ENCODE data around the gene JAG2. TPM values are rescaled to one million over a fixed set of nuclear protein-coding genes. Genes with fewer than 3 reads are reported as not detected.

The JAG2 gene
- total and polyA plus RNA-seq, 2 experiments from 2014 or later: 1.5 TPM; not detected in 1

- no peak overlapping the region for H3K9ac ChIP-seq
- no peaks in the 10 kb centered on the region for H3K4me1 ChIP-seq (ENCODE audit: insufficient read depth)
- H3K9me3 ChIP-seq (ENCODE audit: low read depth): no peaks in the 10 kb centered on the region
- DNase-seq: no peak
- no peaks in the 10 kb centered on the region for H3F3A ChIP-seq (ENCODE audit: insufficient read depth)
- H3K79me2 ChIP-seq (ENCODE audit: insufficient read depth): no peaks in the 10 kb centered on the region
- in situ Hi-C loops (cut with MboI): no loop called here
- no peak overlapping the region for H3K4me3 ChIP-seq
- H4K20me1 ChIP-seq (ENCODE audit: insufficient read depth): no peaks in the 10 kb centered on the region
- H3K4me2 ChIP-seq (ENCODE audit: unreplicated experiment): no peak overlapping the region
- H3K27me3 ChIP-seq (replicated peaks; ENCODE audit: insufficient read depth): peaks cover 6% of the 10 kb centered on the region; the same call in 1 of the 2 replicates
- no peaks in the 10 kb centered on the region for H3K9me2 ChIP-seq (ENCODE audit: insufficient read depth)
- no peaks in the 10 kb centered on the region for H3K36me3 ChIP-seq (ENCODE audit: low read depth)
- WGBS, 2 experiments (ENCODE audit: low coverage in 1 of 2, low lambda C conversion rate in 2 of 2, missing lambda C conversion rate in 2 of 2): 46 to 56% methylated on average over 11 to 18 of the region's 18 CpGs
- TF ChIP-seq EZH2 (IDR thresholded peaks at IDR 0.05; ENCODE audit: insufficient read depth, poor library complexity, severe bottlenecking): no peak
- no peak for TF ChIP-seq EZH2phosphoT487 (IDR thresholded peaks at IDR 0.05; ENCODE audit: insufficient read depth, low read depth)
- no peak overlapping the region for H3K27ac ChIP-seq
- H2AFZ ChIP-seq: no peak overlapping the region
Observed at GRCh38 chr14:105185001-105185400, 16.4 kb upstream of the JAG2 start.

GRCh38 chr14:105184461-105184860, 15.9 kb upstream of the JAG2 start:
- H3K9me2 ChIP-seq (ENCODE audit: insufficient read depth): no peaks in the 10 kb centered on the region
- no peaks in the 10 kb centered on the region for H3K79me2 ChIP-seq (ENCODE audit: insufficient read depth)
- no peak overlapping the region for H3K4me3 ChIP-seq
- no peak overlapping the region for H3K4me2 ChIP-seq (ENCODE audit: unreplicated experiment)
- no peak overlapping the region for H2AFZ ChIP-seq
- TF ChIP-seq EZH2phosphoT487 (IDR thresholded peaks at IDR 0.05; ENCODE audit: insufficient read depth, low read depth) (no peak), EZH2 (IDR thresholded peaks at IDR 0.05; ENCODE audit: insufficient read depth, poor library complexity, severe bottlenecking) (no peak)
- H3K9me3 ChIP-seq (ENCODE audit: low read depth): no peaks in the 10 kb centered on the region
- no peak for DNase-seq
- peaks cover 6% of the 10 kb centered on the region; the same call in 1 of the 2 replicates for H3K27me3 ChIP-seq (replicated peaks; ENCODE audit: insufficient read depth)
- no peak overlapping the region for H3K9ac ChIP-seq
- H3F3A ChIP-seq (ENCODE audit: insufficient read depth): no peaks in the 10 kb centered on the region
- in situ Hi-C loops (cut with MboI): no loop called here
- no peaks in the 10 kb centered on the region for H3K36me3 ChIP-seq (ENCODE audit: low read depth)
- 38% methylated on average over 8 to 9 of the region's 9 CpGs for WGBS, 2 experiments (ENCODE audit: low coverage in 1 of 2, low lambda C conversion rate in 2 of 2, missing lambda C conversion rate in 2 of 2)
- H3K4me1 ChIP-seq (ENCODE audit: insufficient read depth): no peaks in the 10 kb centered on the region
- no peaks in the 10 kb centered on the region for H4K20me1 ChIP-seq (ENCODE audit: insufficient read depth)
- H3K27ac ChIP-seq: no peak overlapping the region

- H3K9me2 ChIP-seq (ENCODE audit: insufficient read depth): no peaks in the 10 kb centered on the region
- no peaks in the 10 kb centered on the region for H3K36me3 ChIP-seq (ENCODE audit: low read depth)
- no peak overlapping the region for H3K27ac ChIP-seq
- in situ Hi-C loops (cut with MboI): no loop called here
- no peaks in the 10 kb centered on the region for H3F3A ChIP-seq (ENCODE audit: insufficient read depth)
- 61 to 63% methylated on average over 24 to 25 of the region's 25 CpGs for WGBS, 2 experiments (ENCODE audit: low coverage in 1 of 2, low lambda C conversion rate in 2 of 2, missing lambda C conversion rate in 2 of 2)
- H3K4me3 ChIP-seq: no peak overlapping the region
- 0 out of 2 replicates have a peak, but pooled peaks cover 6% of the 10 kb centered on the region for H3K27me3 ChIP-seq (replicated peaks; ENCODE audit: insufficient read depth)
- no peaks in the 10 kb centered on the region for H4K20me1 ChIP-seq (ENCODE audit: insufficient read depth)
- no peak overlapping the region for H3K9ac ChIP-seq
- no peaks in the 10 kb centered on the region for H3K9me3 ChIP-seq (ENCODE audit: low read depth)
- no peak overlapping the region for H2AFZ ChIP-seq
- no peaks in the 10 kb centered on the region for H3K4me1 ChIP-seq (ENCODE audit: insufficient read depth)
- TF ChIP-seq EZH2 (IDR thresholded peaks at IDR 0.05; ENCODE audit: insufficient read depth, poor library complexity, severe bottlenecking): no peak
- H3K4me2 ChIP-seq (ENCODE audit: unreplicated experiment): no peak overlapping the region
- DNase-seq: no peak
- H3K79me2 ChIP-seq (ENCODE audit: insufficient read depth): no peaks in the 10 kb centered on the region
Observed at GRCh38 chr14:105182296-105183020, 13.9 kb upstream of the JAG2 start.

GRCh38 chr14:105181549-105182295, 13.1 kb upstream of the JAG2 start:
- Histone ChIP-seq H4K20me1 (ENCODE audit: insufficient read depth) (no peaks in the 10 kb centered on the region), H3F3A (ENCODE audit: insufficient read depth) (no peaks in the 10 kb centered on the region), H3K27ac (no peak overlapping the region), H3K4me3 (no peak overlapping the region), H3K27me3 (replicated peaks; ENCODE audit: insufficient read depth) (0 out of 2 replicates have a peak, but pooled peaks cover 6% of the 10 kb centered on the region), H3K79me2 (ENCODE audit: insufficient read depth) (no peaks in the 10 kb centered on the region), H3K9me3 (ENCODE audit: low read depth) (no peaks in the 10 kb centered on the region), H3K9me2 (ENCODE audit: insufficient read depth) (no peaks in the 10 kb centered on the region), H2AFZ (no peak overlapping the region), H3K4me2 (ENCODE audit: unreplicated experiment) (no peak overlapping the region), H3K9ac (no peak overlapping the region), H3K36me3 (ENCODE audit: low read depth) (no peaks in the 10 kb centered on the region), H3K4me1 (ENCODE audit: insufficient read depth) (no peaks in the 10 kb centered on the region)
- in situ Hi-C loops (cut with MboI): no loop called here
- TF ChIP-seq EZH2phosphoT487 (IDR thresholded peaks at IDR 0.05; ENCODE audit: insufficient read depth, low read depth) (no peak), EZH2 (IDR thresholded peaks at IDR 0.05; ENCODE audit: insufficient read depth, poor library complexity, severe bottlenecking) (no peak)
- 48 to 88% methylated on average over 7 to 21 of the region's 21 CpGs for WGBS, 2 experiments (ENCODE audit: low coverage in 1 of 2, low lambda C conversion rate in 2 of 2, missing lambda C conversion rate in 2 of 2)
- no peak for DNase-seq

Data from GM23248 (cell line).